OCI-LY7 (cell line): ENCODE results near the gene AOAH.

Experiments used
- EZH2phosphoT487 ChIP-seq: fragments of 200-600 bp; sonication (generic); IDR thresholded peaks from 2 replicates; pipeline ENCODE4 v1.6.1; 2018; ENCODE audit warnings: low read depth, borderline replicate concordance, mild to moderate bottlenecking, mixed run types, antibody characterized with exemption, low read length, moderate library complexity, mixed read lengths
- TF ChIP-seq, protein P1 (sequence below): fragments of 200-600 bp; sonication (generic); conservative IDR thresholded peaks from 2 replicates; pipeline ENCODE4 v1.5.1; 2014; ENCODE audit warnings: mild to moderate bottlenecking, antibody characterized with exemption, low read length, moderate library complexity, mixed read lengths

DNA sequence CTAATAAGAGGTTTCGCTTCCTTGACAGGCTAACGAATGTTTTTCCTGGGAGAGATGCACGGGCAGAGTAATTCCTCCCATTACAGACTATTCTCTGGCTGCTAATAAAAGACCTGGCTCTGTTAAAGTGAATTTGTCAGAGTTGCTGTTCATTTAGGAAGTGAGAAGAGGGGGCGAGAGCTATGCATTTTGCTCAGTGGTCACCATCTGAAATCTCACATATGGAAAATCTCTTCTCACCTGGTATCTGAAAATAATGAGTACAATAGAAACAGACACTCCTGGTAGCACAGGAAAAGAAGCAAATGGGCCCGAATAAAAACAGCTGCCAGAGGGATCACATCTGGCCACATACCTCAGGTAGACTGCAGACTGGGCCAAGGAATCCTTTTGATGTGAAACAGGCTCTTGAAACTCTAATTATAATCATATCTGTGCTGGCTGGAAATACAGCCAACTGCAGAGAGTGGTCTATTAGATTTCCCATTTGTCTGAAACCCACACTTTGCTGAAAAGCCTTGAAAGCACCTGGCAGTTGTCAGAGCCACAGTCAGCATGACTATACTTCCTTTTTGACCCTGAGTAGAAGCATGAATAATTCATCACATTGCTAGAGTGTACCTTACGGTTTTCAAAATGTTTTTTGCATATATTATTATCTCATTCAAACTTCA is 33.6 kb downstream of the AOAH start:
- TF ChIP-seq, protein P1, sequence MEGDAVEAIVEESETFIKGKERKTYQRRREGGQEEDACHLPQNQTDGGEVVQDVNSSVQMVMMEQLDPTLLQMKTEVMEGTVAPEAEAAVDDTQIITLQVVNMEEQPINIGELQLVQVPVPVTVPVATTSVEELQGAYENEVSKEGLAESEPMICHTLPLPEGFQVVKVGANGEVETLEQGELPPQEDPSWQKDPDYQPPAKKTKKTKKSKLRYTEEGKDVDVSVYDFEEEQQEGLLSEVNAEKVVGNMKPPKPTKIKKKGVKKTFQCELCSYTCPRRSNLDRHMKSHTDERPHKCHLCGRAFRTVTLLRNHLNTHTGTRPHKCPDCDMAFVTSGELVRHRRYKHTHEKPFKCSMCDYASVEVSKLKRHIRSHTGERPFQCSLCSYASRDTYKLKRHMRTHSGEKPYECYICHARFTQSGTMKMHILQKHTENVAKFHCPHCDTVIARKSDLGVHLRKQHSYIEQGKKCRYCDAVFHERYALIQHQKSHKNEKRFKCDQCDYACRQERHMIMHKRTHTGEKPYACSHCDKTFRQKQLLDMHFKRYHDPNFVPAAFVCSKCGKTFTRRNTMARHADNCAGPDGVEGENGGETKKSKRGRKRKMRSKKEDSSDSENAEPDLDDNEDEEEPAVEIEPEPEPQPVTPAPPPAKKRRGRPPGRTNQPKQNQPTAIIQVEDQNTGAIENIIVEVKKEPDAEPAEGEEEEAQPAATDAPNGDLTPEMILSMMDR, result no peak
- no peak for TF ChIP-seq EZH2phosphoT487
